H9 (cell line): Measurements from ENCODE around the gene SV2C. TPM values are rescaled to one million over a fixed set of nuclear protein-coding genes. Genes with fewer than 3 reads are reported as not detected.

Source experiments
- DNase-seq: peaks from one replicate; pipeline ENCODE4 v3.0.0-alpha.2; 2017
- H2AFZ ChIP-seq: one replicate; pipeline ENCODE4 v1.6.1; 2013; ENCODE audit warnings: mild to moderate bottlenecking, low read length, control low read depth, moderate library complexity
- H2AK5ac ChIP-seq: 2 replicates; pipeline ENCODE4 v1.6.1; 2013; ENCODE audit warnings: low read length, control low read depth, mixed read lengths; ENCODE audit not compliant: insufficient read length
- H2BK120ac ChIP-seq: one replicate; pipeline ENCODE4 v1.6.1; 2013; ENCODE audit warnings: low read depth, mild to moderate bottlenecking, low read length, control low read depth, inconsistent platforms; ENCODE audit not compliant: poor library complexity, severe bottlenecking
- H2BK12ac ChIP-seq: 2 replicates; pipeline ENCODE4 v1.6.1; 2013; ENCODE audit warnings: low read length, control low read depth, mixed read lengths, low read depth; ENCODE audit not compliant: insufficient read length
- H2BK15ac ChIP-seq: 2 replicates; pipeline ENCODE4 v1.6.1; 2013; ENCODE audit warnings: low read depth, low read length, control low read depth
- H2BK20ac ChIP-seq: one replicate; pipeline ENCODE4 v1.6.1; 2013; ENCODE audit warnings: low read depth, mild to moderate bottlenecking, low read length, control low read depth, inconsistent platforms; ENCODE audit not compliant: poor library complexity, severe bottlenecking
- H2BK5ac ChIP-seq: 2 replicates; pipeline ENCODE4 v1.6.1; 2013; ENCODE audit warnings: low read length, control low read depth, mixed read lengths; ENCODE audit not compliant: insufficient read length
- H3K14ac ChIP-seq: 2 replicates; pipeline ENCODE4 v1.6.1; 2013; ENCODE audit warnings: low read length, control low read depth; ENCODE audit not compliant: insufficient read depth
- H3K18ac ChIP-seq: 2 replicates; pipeline ENCODE4 v1.6.1; 2013; ENCODE audit warnings: low read depth, mild to moderate bottlenecking, mixed read lengths, low read length, control low read depth; ENCODE audit not compliant: insufficient read length
- H3K23ac ChIP-seq: 2 replicates; pipeline ENCODE4 v1.6.1; 2013; ENCODE audit warnings: low read length, control low read depth, mixed read lengths, low read depth; ENCODE audit not compliant: insufficient read length
- H3K23me2 ChIP-seq: 2 replicates; pipeline ENCODE4 v1.6.1; 2013; ENCODE audit warnings: low read depth, mild to moderate bottlenecking, mixed read lengths, low read length, control low read depth; ENCODE audit not compliant: insufficient read length, poor library complexity, severe bottlenecking
- H3K27ac ChIP-seq: 2 replicates; pipeline ENCODE4 v1.5.1; 2013; ENCODE audit warnings: low read length, control low read depth, mixed read lengths, low read depth; ENCODE audit not compliant: insufficient read length
- H3K27me3 ChIP-seq: 2 replicates; pipeline ENCODE4 v1.6.1; 2013; ENCODE audit warnings: low read length, control low read depth, inconsistent platforms; ENCODE audit not compliant: insufficient read depth
- H3K4ac ChIP-seq: 2 replicates; pipeline ENCODE4 v1.6.1; 2013; ENCODE audit warnings: low read depth, mild to moderate bottlenecking, control low read depth, inconsistent platforms, low read length, moderate library complexity
- H3K4me1 ChIP-seq: 2 replicates; pipeline ENCODE4 v1.6.1; 2013; ENCODE audit warnings: low read length, control low read depth, inconsistent platforms; ENCODE audit not compliant: insufficient read depth
- H3K4me2 ChIP-seq: 2 replicates; pipeline ENCODE4 v1.6.1; 2013; ENCODE audit warnings: low read length, control low read depth, mixed read lengths; ENCODE audit not compliant: insufficient read length, insufficient read depth
- H3K56ac ChIP-seq: 2 replicates; pipeline ENCODE4 v1.6.1; 2013; ENCODE audit warnings: low read depth, mild to moderate bottlenecking, mixed read lengths, low read length, control low read depth; ENCODE audit not compliant: insufficient read length
- H3K79me1 ChIP-seq: 2 replicates; pipeline ENCODE4 v1.6.1; 2013; ENCODE audit warnings: low read depth, mild to moderate bottlenecking, moderate library complexity, low read length, control low read depth, inconsistent platforms; ENCODE audit not compliant: insufficient read depth, poor library complexity, severe bottlenecking
- H3K79me2 ChIP-seq: 2 replicates; pipeline ENCODE4 v1.6.1; 2013; ENCODE audit warnings: low read length, control low read depth, inconsistent platforms; ENCODE audit not compliant: insufficient read depth
- H3K9ac ChIP-seq: 2 replicates; pipeline ENCODE4 v1.6.1; 2013; ENCODE audit warnings: low read length, control low read depth, mixed read lengths; ENCODE audit not compliant: insufficient read length; ENCODE audit errors: extremely low read depth
- H3K9me3 ChIP-seq: one replicate; pipeline ENCODE4 v1.6.1; 2013; ENCODE audit warnings: low read depth, low read length, inconsistent platforms; ENCODE audit not compliant: control insufficient read depth
- H3T11ph ChIP-seq: one replicate; pipeline ENCODE4 v1.6.1; 2013; ENCODE audit warnings: mild to moderate bottlenecking, low read length, control low read depth, inconsistent platforms
- H4K20me1 ChIP-seq: one replicate; pipeline ENCODE4 v1.6.1; 2013; ENCODE audit not compliant: control insufficient read depth, insufficient read length, insufficient read depth
- H4K5ac ChIP-seq: 2 replicates; pipeline ENCODE4 v1.6.1; 2013; ENCODE audit warnings: low read depth, mild to moderate bottlenecking, mixed read lengths, low read length, control low read depth; ENCODE audit not compliant: insufficient read length
- H4K8ac ChIP-seq: replicated peaks from 2 replicates; pipeline ENCODE4 v1.6.1; 2013; ENCODE audit warnings: low read length, control low read depth, mixed read lengths, low read depth; ENCODE audit not compliant: insufficient read length
- H4K91ac ChIP-seq: 2 replicates; pipeline ENCODE4 v1.6.1; 2013; ENCODE audit warnings: low read depth, mild to moderate bottlenecking, moderate library complexity, mixed read lengths, low read length, control low read depth; ENCODE audit not compliant: insufficient read length
- H3K27ac Mint-ChIP-seq, 3 experiments: 2 replicates in 2 of 3; 3 replicates in 1 of 3; pipeline ENCODE4 v1.8.0; 2020 to 2021; ENCODE audit warnings: mixed read lengths in 3 of 3, mild to moderate bottlenecking in 1 of 3, moderate library complexity in 1 of 3
- H3K27me3 Mint-ChIP-seq: 2 replicates; pipeline ENCODE4 v1.8.0; 2021; ENCODE audit warnings: low read depth, mild to moderate bottlenecking, moderate library complexity, mixed read lengths
- H3K36me3 Mint-ChIP-seq, 3 experiments: 2 replicates in 2 of 3; 3 replicates in 1 of 3; pipeline ENCODE4 v1.8.0; 2020 to 2021; ENCODE audit warnings: low read depth in 3 of 3, mixed read lengths in 3 of 3; ENCODE audit not compliant: insufficient read depth in 1 of 3
- H3K4me1 Mint-ChIP-seq, 2 experiments: 2 replicates each; pipeline ENCODE4 v1.8.0; 2020; ENCODE audit warnings: mixed read lengths in 2 of 2
- H3K4me3 Mint-ChIP-seq, 2 experiments: 2 replicates in 1 of 2; 3 replicates in 1 of 2; pipeline ENCODE4 v1.8.0; 2020 to 2021; ENCODE audit warnings: mild to moderate bottlenecking in 2 of 2, mixed read lengths in 2 of 2, moderate library complexity in 1 of 2
- H3K9me3 Mint-ChIP-seq, 2 experiments: 2 replicates in 1 of 2; 3 replicates in 1 of 2; pipeline ENCODE4 v1.8.0; 2020; ENCODE audit warnings: mild to moderate bottlenecking in 2 of 2, mixed read lengths in 2 of 2, moderate library complexity in 1 of 2
- WGBS: extraction: QIAGEN DNeasy Blood & Tissue Kit; methylation state at CpG from one replicate; pipeline ENCODE4 v1.1.7; 2013; ENCODE audit warnings: missing lambda C conversion rate, low lambda C conversion rate, mixed read lengths; ENCODE audit not compliant: insufficient read length; ENCODE audit errors: extremely low coverage; 5-methylcytosine and 5-hydroxymethylcytosine counted together
- total RNA-seq: library from RNA; stranded (reverse); gene quantifications from 2 replicates; pipeline ENCODE4 v1.2.1, GENCODE V29; 2021
- TF ChIP-seq, protein P1 (sequence below): fragments of 200-600 bp; sonication (generic); conservative IDR thresholded peaks from 3 replicates; pipeline ENCODE4 v1.8.0; 2021; ENCODE audit warnings: antibody characterized with exemption, mild to moderate bottlenecking

The SV2C gene
- total RNA-seq, 1 experiment from 2014 or later = 0.09 TPM

DNA sequence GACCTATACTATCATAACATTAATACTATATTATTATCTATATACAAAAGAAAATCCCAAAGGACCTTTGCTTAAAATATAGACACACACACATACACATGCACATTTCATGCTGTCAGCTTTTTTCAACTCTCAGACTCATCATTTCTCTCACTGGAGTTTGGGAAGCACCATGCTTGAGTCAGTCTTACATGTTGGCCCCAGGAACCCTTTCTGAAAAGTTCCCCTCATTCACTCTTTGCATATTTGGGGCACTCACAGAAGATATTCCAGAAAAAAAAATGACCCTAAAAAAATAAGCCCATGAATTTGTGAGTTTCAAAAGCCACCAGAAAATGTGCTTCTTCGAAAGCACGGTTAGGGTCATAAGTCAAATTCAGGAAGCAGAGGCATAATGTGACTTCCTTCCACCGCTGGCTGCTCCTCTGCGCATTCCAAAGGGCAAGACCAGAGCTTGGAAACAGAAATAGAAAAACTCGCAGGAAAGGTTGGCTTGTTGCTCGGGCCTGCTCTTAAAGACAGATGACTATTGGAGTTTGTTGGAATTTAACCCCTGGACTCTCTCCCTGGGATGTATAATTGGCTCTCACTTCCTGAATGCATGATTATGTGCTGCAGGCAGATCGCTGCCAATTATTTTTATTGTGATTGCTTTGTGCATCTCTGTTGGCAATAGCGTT lies 190.2 kb downstream of the SV2C start:
- H3K23me2 ChIP-seq = no peaks in the 10 kb centered on the region
- H3K56ac ChIP-seq = no peak overlapping the region
- Mint-ChIP-seq H3K27ac (no peak overlapping the region), H3K9me3 (no peaks in the 10 kb centered on the region), H3K36me3 (no peaks in the 10 kb centered on the region), H3K4me1 (peaks cover 10 to 11% of the 10 kb centered on the region in 2 experiments; a peak in 3 of 4 replicates), H3K4me3 (no peak overlapping the region), H3K27me3 (no peaks in the 10 kb centered on the region; the same call in 1 of the 2 replicates)
- no peak overlapping the region for H3K18ac ChIP-seq
- H3K79me2 ChIP-seq = no peaks in the 10 kb centered on the region; the same call in 1 of the 2 replicates
- H2BK120ac ChIP-seq = no peak overlapping the region
- TF ChIP-seq, protein P1, sequence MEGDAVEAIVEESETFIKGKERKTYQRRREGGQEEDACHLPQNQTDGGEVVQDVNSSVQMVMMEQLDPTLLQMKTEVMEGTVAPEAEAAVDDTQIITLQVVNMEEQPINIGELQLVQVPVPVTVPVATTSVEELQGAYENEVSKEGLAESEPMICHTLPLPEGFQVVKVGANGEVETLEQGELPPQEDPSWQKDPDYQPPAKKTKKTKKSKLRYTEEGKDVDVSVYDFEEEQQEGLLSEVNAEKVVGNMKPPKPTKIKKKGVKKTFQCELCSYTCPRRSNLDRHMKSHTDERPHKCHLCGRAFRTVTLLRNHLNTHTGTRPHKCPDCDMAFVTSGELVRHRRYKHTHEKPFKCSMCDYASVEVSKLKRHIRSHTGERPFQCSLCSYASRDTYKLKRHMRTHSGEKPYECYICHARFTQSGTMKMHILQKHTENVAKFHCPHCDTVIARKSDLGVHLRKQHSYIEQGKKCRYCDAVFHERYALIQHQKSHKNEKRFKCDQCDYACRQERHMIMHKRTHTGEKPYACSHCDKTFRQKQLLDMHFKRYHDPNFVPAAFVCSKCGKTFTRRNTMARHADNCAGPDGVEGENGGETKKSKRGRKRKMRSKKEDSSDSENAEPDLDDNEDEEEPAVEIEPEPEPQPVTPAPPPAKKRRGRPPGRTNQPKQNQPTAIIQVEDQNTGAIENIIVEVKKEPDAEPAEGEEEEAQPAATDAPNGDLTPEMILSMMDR = no peak
- H2BK12ac ChIP-seq = no peak overlapping the region
- H3K4ac ChIP-seq = no peak overlapping the region
- no peak overlapping the region for H4K5ac ChIP-seq
- DNase-seq = no peak
- H4K91ac ChIP-seq = no peak overlapping the region
- no CpG with 5 or more reads among the region's 8 CpGs for WGBS
- no peaks in the 10 kb centered on the region for H3K79me1 ChIP-seq
- H2BK15ac ChIP-seq = no peak overlapping the region
- no peak overlapping the region for H2AFZ ChIP-seq
- H3K27me3 ChIP-seq = no peaks in the 10 kb centered on the region
- no peak overlapping the region for H2BK5ac ChIP-seq
- no peaks in the 10 kb centered on the region for H3K9me3 ChIP-seq
- no peak overlapping the region for H3K23ac ChIP-seq
- H3K14ac ChIP-seq = no peak overlapping the region
- H3K9ac ChIP-seq = no peak overlapping the region
- no peak overlapping the region for H3K4me2 ChIP-seq
- H2BK20ac ChIP-seq = no peak overlapping the region
- no peak overlapping the region for H3T11ph ChIP-seq
- H3K27ac ChIP-seq = no peak overlapping the region
- H4K8ac ChIP-seq = no peak overlapping the region
- H2AK5ac ChIP-seq = no peak overlapping the region
- H4K20me1 ChIP-seq = no peaks in the 10 kb centered on the region
- no peaks in the 10 kb centered on the region for H3K4me1 ChIP-seq
